GM15510 (cell line): Measurements from ENCODE around the gene TCTN1.

Source experiments
- POLR2A ChIP-seq: IDR thresholded peaks from 3 replicates; pipeline ENCODE4 v1.6.1; 2011; ENCODE audit warnings: borderline replicate concordance; ENCODE audit not compliant: insufficient read length; ENCODE audit errors: extremely low read depth

The TCTN1 gene

DNA sequence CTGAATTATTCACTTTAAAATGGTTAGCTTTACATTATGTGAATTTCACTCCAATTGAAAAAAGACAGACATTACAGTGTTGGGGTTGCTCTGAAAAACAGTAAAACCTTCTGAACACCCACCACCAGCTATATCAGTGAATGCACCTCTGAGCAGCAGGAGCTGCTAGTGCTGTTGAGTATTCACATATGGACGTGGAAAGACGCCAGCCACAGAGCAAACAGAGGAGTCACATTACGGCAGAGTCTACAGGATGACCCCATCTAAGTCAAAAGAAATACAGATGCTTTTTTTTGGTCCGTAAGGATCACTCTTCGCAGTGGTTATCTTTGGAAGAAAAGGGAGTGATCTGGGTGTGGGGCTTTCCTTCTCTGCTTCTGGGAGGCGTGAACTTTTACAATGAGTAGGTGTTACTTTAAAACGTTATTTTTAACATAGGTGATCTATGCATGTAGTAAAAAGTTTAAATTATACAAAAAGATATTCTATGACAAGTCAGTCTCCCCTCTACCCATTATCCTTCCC is 70.4 kb downstream of the TCTN1 start:
- TF ChIP-seq POLR2A: no peak

- no peak for TF ChIP-seq POLR2A
Measured at GRCh38 chr12:110686294-110686903, 72.5 kb downstream of the TCTN1 start.

- peak; percentile 31 for TF ChIP-seq POLR2A
Measured at GRCh38 chr12:110687396-110688169, 73.7 kb downstream of the TCTN1 start.

DNA sequence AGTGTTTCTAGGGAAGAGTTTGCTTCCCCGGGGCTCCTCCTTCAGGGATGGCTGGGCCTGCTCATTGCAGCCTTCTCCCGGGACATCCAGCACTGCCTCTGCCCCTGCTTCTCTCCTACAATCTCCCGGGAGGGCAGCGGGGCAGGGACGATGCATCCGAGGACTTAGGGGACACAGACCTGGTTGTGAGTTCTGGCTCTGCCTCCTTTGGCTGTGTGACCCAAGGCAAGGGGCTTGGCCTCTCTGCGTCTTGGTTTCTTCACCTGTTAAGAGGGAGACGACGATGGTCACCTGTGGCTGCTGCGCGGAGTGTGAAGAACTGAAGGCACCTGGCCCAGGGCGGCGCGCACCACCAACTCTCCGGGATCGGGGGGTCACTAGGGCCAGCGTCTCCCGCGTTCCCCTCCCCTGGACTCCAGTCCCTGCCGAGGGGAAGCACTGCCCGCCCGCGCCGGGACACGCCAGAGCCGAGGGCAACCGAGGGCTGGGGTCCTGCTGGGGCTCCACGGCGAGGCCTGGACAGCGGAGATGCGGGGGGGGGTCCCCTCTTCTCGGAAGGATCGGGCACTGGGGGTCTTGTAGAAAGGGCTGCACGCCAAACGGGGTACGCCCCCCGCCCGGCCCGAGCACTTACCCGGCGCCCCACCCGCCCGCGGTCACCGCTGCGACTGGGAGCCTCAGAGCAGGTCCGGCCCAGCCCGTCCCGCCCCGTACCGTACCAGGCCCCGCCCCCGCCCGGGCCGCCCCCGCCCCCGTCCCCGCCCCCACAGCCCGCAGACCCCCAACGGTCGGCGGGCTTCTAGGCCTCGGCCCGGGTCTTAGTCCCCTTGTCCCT is 74.7 kb downstream of the TCTN1 start, which contains the start of gene HVCN1:
HVCN1 (minus strand) TSS at position 670 of the 835 bp plus-strand sequence. CDS start 5,870 bp downstream, outside the sequence.
- peak; percentile 56 for TF ChIP-seq POLR2A

DNA sequence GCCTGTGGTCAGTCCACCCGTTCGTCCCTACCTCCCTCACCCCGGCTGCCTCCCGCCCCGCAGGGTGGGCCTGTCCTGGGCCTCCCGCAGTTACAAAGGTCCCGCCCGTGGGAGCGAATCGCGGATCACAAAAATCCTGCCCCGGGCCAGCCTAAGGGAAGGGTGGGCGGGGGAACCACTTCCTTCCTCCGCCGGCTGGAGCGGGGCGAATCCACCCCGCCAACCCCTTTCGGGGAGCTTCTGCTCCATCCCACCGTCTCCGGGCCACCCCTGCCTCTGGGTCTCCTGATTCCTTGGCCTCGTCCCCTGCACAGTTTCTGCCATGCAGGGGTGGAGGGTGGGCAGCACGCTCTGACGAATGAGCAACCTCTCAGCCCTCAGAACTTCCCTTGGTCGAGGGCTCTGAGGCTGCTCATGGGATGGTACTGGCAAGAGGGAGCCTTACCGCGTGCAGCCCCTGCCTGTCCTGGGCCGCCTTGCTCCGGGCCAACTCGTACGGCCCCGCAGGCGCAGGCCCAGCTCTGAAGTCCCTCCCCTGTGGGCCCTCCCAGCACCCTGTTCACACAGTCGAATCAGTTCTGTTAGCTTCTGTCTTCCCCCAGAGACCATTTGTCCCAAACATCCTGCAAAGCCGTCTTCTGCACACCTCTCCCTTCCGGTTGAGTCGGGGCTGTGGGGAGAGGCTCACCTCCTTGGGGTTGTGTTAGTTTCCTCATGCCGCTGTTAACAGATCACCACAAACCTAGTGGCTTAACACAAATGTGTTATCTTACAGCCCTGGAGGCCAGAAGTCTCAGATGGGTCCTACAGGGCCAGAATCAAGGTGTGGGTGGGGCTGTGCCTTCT is 75.6 kb downstream of the TCTN1 start:
- peak; percentile 65 for TF ChIP-seq POLR2A

DNA sequence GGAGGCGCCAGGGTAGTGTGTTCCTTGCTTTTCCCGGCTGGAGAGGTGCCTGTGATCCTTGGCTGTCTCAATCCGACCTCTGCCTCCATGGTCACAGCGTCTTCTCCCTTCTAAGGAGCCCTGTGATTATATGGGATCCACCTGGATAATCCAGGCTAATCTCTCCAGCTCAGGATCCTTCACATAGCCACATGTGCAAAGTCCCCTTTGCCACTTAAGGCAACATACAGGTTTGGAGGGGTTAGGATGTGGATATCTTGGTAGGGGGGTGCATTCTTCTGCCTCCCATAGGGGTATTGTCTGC is 76.2 kb downstream of the TCTN1 start:
- TF ChIP-seq POLR2A: no peak

- no peak for TF ChIP-seq POLR2A
Measured at GRCh38 chr12:110693731-110694130, 79.8 kb downstream of the TCTN1 start.

DNA sequence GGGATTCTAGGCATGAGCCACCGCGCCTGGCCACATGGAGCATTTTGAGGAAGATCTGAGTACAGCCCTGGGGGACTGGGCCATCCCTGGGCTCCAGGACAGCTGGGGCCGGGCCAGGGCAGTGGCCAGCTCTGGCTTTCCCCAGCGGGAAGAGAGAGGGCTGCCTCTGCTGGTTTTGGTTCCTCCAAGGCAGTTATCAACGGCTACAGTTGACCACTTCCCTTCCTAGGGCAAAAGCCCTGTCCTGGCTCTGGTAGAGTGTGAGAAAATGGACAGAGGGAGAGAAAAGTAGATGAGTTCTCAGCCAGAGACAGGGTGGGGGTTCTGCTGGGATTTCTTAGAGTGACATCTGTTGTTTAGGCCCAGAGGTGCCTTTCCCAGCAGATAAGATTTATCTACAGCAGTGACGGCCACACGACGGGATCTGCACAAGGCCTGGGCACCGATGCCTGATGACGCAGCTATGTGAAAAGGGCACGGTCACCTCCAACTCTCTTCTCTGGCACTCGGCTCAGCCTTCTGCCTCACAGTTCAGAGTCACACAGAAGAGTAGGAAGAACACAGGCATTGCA is 80.5 kb downstream of the TCTN1 start:
- no peak for TF ChIP-seq POLR2A

- TF ChIP-seq POLR2A: no peak
Measured at GRCh38 chr12:110696283-110696682, 82.4 kb downstream of the TCTN1 start.

- TF ChIP-seq POLR2A: no peak
Measured at GRCh38 chr12:110697236-110697635, 83.3 kb downstream of the TCTN1 start.

GRCh38 chr12:110698171-110698902 is 84.4 kb downstream of the TCTN1 start:
- TF ChIP-seq POLR2A: no peak
